Astrocyte of the spinal cord (primary cell): ENCODE measurements around the gene SUMO3.

Source experiments
- DNase-seq: peaks from one replicate; pipeline ENCODE4 v3.0.0; 2011; ENCODE audit warnings: low read depth, low spot score
- H3K4me3 ChIP-seq: 2 replicates; pipeline ENCODE4 v1.5.1; 2011; ENCODE audit warnings: low read depth, mild to moderate bottlenecking, low read length, moderate library complexity
- CTCF ChIP-seq: IDR thresholded peaks from 2 replicates; pipeline ENCODE4 v1.5.1; 2012; ENCODE audit warnings: low read depth, mild to moderate bottlenecking, low read length, inconsistent platforms
- in situ Hi-C: cut with HindIII; loops from 2 replicates; pipeline ENCODE4 v1.10.0; 2017; ENCODE audit warnings: low sequenced_read_pairs

SUMO3 gene

GRCh38 chr21:44847261-44848056 is 29.6 kb upstream of the SUMO3 start:
- in situ Hi-C loops = no loop called here
- no peak for DNase-seq
- no peak overlapping the region for H3K4me3 ChIP-seq
- no peak for TF ChIP-seq CTCF

GRCh38 chr21:44846485-44847260 is 28.8 kb upstream of the SUMO3 start:
- in situ Hi-C loops = no loop called here
- no peak overlapping the region for H3K4me3 ChIP-seq

GRCh38 chr21:44846224-44846484 is 28.3 kb upstream of the SUMO3 start:
- no peak for TF ChIP-seq CTCF

More at GRCh38 chr21:44846485-44847260, 28.8 kb upstream of the SUMO3 start:
- no peak for DNase-seq
- no peak for TF ChIP-seq CTCF

GRCh38 chr21:44845418-44846223 is 27.8 kb upstream of the SUMO3 start:
- TF ChIP-seq CTCF = peak; percentile 60
- DNase-seq = peak; percentile 48
- H3K4me3 ChIP-seq = peak overlapping the region; percentile 30
- in situ Hi-C loops = no loop called here

More at GRCh38 chr21:44846224-44846484, 28.3 kb upstream of the SUMO3 start:
- H3K4me3 ChIP-seq = peak overlapping the region; percentile 30
- peak; percentile 24 for DNase-seq
- in situ Hi-C loops = no loop called here

GRCh38 chr21:44844256-44844655 is 26.4 kb upstream of the SUMO3 start:
- in situ Hi-C loops = no loop called here
- TF ChIP-seq CTCF = no peak
- DNase-seq = no peak

GRCh38 chr21:44842721-44843445 is 25.0 kb upstream of the SUMO3 start:
- in situ Hi-C loops = no loop called here
- TF ChIP-seq CTCF = no peak
- DNase-seq = no peak
- H3K4me3 ChIP-seq = no peak overlapping the region

More at GRCh38 chr21:44844256-44844655, 26.4 kb upstream of the SUMO3 start:
- H3K4me3 ChIP-seq = no peak overlapping the region
